Ascending aorta (tissue), 2 donors: ENCODE measurements around the gene CHRNA4. TPM values are rescaled to one million over a fixed set of nuclear protein-coding genes. Genes with fewer than 3 reads are reported as not detected.

Source experiments
- DNase-seq, 2 donors: peaks; one replicate each; pipeline ENCODE4 v3.0.0-alpha.2; 2019; ENCODE audit warnings: low spot score in 2 of 2
- H3K27ac ChIP-seq, 2 donors: fragments of 200-600 bp; sonication (generic); one replicate each; pipeline ENCODE4 v1.5.1; 2016 to 2017; ENCODE audit warnings: mild to moderate bottlenecking in 1 of 2
- H3K27me3 ChIP-seq: fragments of 200-600 bp; sonication (generic); one replicate; pipeline ENCODE4 v1.5.1; 2017
- H3K36me3 ChIP-seq, 2 donors: fragments of 200-600 bp; sonication (generic); one replicate each; pipeline ENCODE4 v1.5.1; 2016
- H3K4me1 ChIP-seq, 2 donors: fragments of 200-600 bp; sonication (generic); one replicate each; pipeline ENCODE4 v1.5.1; 2016 to 2017; ENCODE audit warnings: mild to moderate bottlenecking in 1 of 2
- H3K4me3 ChIP-seq, 2 donors: fragments of 200-600 bp; sonication (generic); one replicate each; pipeline ENCODE4 v1.5.1; 2016 to 2017; ENCODE audit warnings: mild to moderate bottlenecking in 1 of 2
- H3K9me3 ChIP-seq, 2 donors: fragments of 200-600 bp; sonication (generic); one replicate each; pipeline ENCODE4 v1.5.1; 2016
- intact Hi-C: fragments of 100-400 bp; cut with DNase I; formaldehyde crosslinking; loops from one replicate; pipeline ENCODE4 v1.15.1; 2023
- total RNA-seq: library from RNA; depleted of rRNA; stranded (reverse); fragments of >200 nt; gene quantifications from one replicate; pipeline ENCODE4 v1.1.0, GENCODE V29; 2016
- TF ChIP-seq, protein P1 (sequence below), 3 experiments: fragments of 200-600 bp in 2 of 3; fragments of 450-650 bp in 1 of 3; sonication (generic) in 2 of 3; IDR thresholded peaks; one replicate each; pipeline ENCODE4 v1.5.1; 2016 to 2019; ENCODE audit warnings: antibody characterized with exemption in 3 of 3, mild to moderate bottlenecking in 1 of 3, moderate library complexity in 1 of 3

The CHRNA4 gene
- total RNA-seq, 1 donor from 2014 or later = not detected

DNA sequence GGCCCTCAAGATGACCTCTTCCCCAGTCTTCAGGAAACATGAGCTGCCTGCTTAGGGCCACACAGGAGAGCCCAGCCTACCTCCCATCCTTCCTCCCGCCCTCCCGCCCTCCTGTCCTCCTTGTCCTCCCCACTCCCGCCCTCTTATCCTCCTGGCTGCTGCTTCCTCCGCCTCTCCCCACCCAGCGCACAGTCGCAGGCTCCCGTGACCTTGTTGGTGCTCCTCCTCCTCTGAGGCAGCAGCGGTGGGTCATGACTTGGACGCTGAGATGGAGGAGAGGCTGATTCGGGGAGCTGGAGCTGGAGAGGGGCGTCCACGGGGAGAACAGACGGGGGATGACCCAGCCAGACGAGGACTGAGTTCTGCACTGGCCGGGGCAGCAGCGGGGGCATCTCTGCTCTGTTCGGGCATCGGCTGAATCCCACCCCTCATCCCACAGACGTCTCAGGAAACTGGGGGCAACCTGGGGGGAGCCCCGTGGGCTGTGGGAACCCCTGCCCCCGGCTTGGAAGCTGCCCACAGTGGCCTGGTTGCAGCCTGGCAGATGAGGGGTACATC lies 32.4 kb downstream of the CHRNA4 start:
- no peak for DNase-seq
- no peak overlapping the region for H3K4me3 ChIP-seq
- H3K4me1 ChIP-seq = no peaks in the 10 kb centered on the region
- H3K9me3 ChIP-seq = no peaks in the 10 kb centered on the region
- no peak overlapping the region for H3K27ac ChIP-seq
- no peaks in the 10 kb centered on the region for H3K36me3 ChIP-seq
- intact Hi-C loops = no loop called here
- TF ChIP-seq, protein P1, sequence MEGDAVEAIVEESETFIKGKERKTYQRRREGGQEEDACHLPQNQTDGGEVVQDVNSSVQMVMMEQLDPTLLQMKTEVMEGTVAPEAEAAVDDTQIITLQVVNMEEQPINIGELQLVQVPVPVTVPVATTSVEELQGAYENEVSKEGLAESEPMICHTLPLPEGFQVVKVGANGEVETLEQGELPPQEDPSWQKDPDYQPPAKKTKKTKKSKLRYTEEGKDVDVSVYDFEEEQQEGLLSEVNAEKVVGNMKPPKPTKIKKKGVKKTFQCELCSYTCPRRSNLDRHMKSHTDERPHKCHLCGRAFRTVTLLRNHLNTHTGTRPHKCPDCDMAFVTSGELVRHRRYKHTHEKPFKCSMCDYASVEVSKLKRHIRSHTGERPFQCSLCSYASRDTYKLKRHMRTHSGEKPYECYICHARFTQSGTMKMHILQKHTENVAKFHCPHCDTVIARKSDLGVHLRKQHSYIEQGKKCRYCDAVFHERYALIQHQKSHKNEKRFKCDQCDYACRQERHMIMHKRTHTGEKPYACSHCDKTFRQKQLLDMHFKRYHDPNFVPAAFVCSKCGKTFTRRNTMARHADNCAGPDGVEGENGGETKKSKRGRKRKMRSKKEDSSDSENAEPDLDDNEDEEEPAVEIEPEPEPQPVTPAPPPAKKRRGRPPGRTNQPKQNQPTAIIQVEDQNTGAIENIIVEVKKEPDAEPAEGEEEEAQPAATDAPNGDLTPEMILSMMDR (IDR thresholded peaks at IDR 0.05) = no peak
- H3K27me3 ChIP-seq = no peaks in the 10 kb centered on the region

DNA sequence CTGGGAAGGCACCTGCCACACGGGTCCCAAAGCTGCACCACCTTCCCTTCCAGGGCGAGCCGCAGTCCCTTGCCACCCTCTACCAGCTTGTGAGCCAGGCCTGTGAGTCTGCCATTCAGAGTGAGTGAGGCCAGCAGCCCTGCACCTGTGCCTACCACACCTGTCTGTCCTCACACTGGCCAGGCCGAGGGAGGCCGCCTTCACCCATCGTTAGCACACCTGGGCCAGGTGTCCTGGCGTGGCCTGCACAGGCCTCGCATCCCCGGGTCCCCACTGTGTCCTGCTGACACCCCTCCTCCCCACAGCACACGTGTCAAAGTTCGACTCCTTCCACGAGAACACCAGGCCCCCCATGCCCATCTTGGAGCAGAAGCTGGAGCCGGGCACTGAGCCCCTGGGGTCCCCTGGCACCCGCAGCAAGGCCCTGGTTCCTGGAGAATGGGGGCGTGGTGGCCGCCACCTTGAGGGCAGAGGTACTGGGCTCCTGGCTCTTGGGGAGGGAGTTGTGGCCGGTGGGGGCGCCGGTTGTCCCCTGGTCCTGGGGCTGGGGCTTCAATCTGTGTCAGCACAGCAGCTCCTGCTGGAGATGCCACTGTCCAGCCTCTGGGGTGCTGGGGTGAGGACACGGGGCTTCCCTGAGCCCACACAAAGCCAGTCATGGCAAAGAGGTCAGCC lies 33.0 kb downstream of the CHRNA4 start:
- TF ChIP-seq, protein P1 (IDR thresholded peaks at IDR 0.05) = no peak
- Histone ChIP-seq H3K4me1 (no peaks in the 10 kb centered on the region), H3K4me3 (no peak overlapping the region), H3K27ac (no peak overlapping the region), H3K9me3 (no peaks in the 10 kb centered on the region), H3K27me3 (no peaks in the 10 kb centered on the region), H3K36me3 (no peaks in the 10 kb centered on the region)
- no peak for DNase-seq
- intact Hi-C loops = no loop called here

DNA sequence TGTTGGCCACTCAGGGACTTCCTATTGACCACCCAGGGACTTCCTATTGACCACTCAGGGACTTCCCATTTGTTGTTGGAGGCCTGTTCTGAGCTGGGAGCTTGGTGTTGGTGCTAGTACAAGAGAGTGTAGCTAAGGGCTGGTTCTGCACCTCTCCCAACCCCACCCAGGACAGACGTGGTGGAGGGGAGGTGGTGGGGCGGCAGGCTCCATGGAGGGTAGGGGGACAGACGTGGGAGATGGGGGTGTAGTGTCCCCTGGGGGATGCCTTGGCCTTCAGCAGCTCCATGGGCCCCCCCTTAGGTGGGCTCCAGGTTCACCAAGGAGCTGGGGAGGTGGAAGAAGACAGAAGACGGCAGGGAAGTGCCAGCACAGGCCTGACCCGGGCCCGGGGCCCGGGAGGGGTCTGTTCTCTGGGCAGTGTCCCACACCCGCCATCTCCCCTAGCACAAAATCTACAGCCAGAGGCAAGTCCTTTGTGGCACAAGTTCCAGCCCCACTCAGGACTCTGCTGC lies 33.9 kb downstream of the CHRNA4 start:
- H3K4me1 ChIP-seq = no peaks in the 10 kb centered on the region
- TF ChIP-seq, protein P1 (IDR thresholded peaks at IDR 0.05) = no peak
- H3K9me3 ChIP-seq = no peaks in the 10 kb centered on the region
- intact Hi-C loops = no loop called here
- no peaks in the 10 kb centered on the region for H3K36me3 ChIP-seq
- H3K27ac ChIP-seq = no peak overlapping the region
- no peak overlapping the region for H3K4me3 ChIP-seq
- no peak for DNase-seq
- no peaks in the 10 kb centered on the region for H3K27me3 ChIP-seq

DNA sequence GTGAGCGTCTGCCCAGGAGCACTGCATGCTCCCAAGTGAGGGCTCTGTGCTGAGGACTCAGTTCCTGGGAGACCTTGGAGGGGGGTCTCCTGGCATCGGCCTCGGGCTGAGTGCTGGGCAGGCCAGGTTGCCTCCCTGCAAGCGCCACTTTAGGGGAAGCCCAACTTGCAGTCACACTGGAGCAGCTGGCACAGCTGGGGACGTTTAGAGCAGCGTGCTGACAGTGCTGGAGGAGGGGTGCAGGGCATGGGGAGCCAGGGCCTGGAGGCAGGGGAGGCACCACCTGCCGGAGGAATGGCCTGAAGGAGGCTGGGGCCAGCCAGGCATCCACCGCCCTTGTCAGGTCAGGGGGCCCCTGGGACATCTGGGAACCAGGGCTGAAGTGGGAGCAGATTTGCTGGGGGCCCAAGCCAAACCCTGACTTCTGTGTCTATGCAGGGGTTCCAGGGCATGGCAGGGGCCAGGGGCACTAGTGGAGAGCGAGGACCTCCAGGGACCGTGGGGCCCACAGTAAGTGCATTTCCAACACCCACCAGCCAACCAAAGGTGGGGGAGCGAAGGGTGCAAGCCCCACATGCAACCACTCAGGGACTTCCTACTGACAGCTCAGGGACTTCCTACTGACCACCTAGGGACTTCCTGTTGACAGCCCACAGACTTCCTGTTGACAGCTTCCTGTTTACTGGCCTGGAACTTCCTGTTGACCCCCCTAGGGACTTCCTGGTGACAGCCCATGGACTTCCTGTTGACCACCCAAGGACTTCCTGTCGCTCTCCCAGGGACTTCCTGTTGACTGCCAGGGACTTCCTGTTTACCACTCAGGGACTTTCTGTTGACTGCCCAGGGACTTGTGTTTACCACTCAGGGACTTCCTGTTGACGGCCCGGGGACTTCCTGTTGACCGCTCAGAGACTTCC lies 34.6 kb downstream of the CHRNA4 start:
- no peak for DNase-seq

More for the DNA sequence above, 34.6 kb downstream of the CHRNA4 start:
- TF ChIP-seq, protein P1 (IDR thresholded peaks at IDR 0.05) = no peak
- Histone ChIP-seq H3K4me1 (no peaks in the 10 kb centered on the region), H3K27me3 (no peaks in the 10 kb centered on the region), H3K36me3 (no peaks in the 10 kb centered on the region), H3K4me3 (no peak overlapping the region), H3K9me3 (no peaks in the 10 kb centered on the region), H3K27ac (no peak overlapping the region)
- intact Hi-C loops = no loop called here
